GM12878 (cell line): ENCODE results near the gene UBE2E1. TPM values are rescaled to one million over a fixed set of nuclear protein-coding genes. Genes with fewer than 3 reads are reported as not detected.

Experiments used
- ATAC-seq: fragments of 200-7000 bp; cut with Tn5 transposase; 3 replicates; pipeline ENCODE4 v1.9.1; 2020; ENCODE audit warnings: mild to moderate bottlenecking, moderate library complexity
- BruUV-seq: library from RNA; stranded (reverse); fragments of 400-500 nt; replicated peaks from 2 replicates; lab custom pipeline; 2021; lab: Mats Ljungman, UMichigan
- CTCF ChIA-PET: fragments of 300-600 bp; sonication (Branson Sonifier 250); formaldehyde crosslinking; extraction: SDS; loops from one replicate; lab custom pipeline; 2021; ENCODE audit warnings: inconsistent platforms; lab: Yijun Ruan, JAX
- POLR2A ChIA-PET: fragments of 350-600 bp; formaldehyde crosslinking; extraction: SDS; loops from one replicate; lab custom pipeline; 2021; ENCODE audit warnings: inconsistent platforms; lab: Charles Lee
- RAD21 ChIA-PET: fragments of 300-600 bp; sonication (Branson Sonifier 250); formaldehyde crosslinking; loops from one replicate; lab custom pipeline; 2023; ENCODE audit warnings: antibody characterized with exemption; ENCODE audit not compliant: unreplicated experiment; lab: Charles Lee
- SMC1A ChIA-PET: fragments of 300-600 bp; sonication (Branson Sonifier 250); formaldehyde crosslinking; loops from one replicate; lab custom pipeline; 2023; ENCODE audit not compliant: unreplicated experiment, uncharacterized antibody; lab: Charles Lee
- DNase-seq: peaks from one replicate; pipeline ENCODE4 v3.0.0-alpha.2; 2011; ENCODE audit warnings: low read depth, low spot score
- FAIRE-seq: peaks from 3 replicates; lab custom pipeline; 2011; peaks lifted over from hg19 to GRCh38; lab: Jason Lieb, UNC
- H2AFZ ChIP-seq: 2 replicates; pipeline ENCODE4 v1.6.0; 2011; ENCODE audit warnings: low read depth, low read length, control low read depth; ENCODE audit not compliant: control insufficient read depth
- H3K27ac ChIP-seq: 2 replicates; pipeline ENCODE4 v1.5.1; 2011; ENCODE audit warnings: control low read depth; ENCODE audit not compliant: control insufficient read depth, insufficient read depth
- H3K27me3 ChIP-seq, 2 experiments: replicated peaks in 1 of 2; 2 replicates each; pipeline versions ENCODE4 v1.6.0 to v1.6.1; 2011; ENCODE audit warnings: low read length in 1 of 2; ENCODE audit not compliant: control insufficient read depth in 2 of 2, insufficient read depth in 2 of 2
- H3K36me3 ChIP-seq, 2 experiments: 2 replicates each; pipeline ENCODE4 v1.5.1; 2011; ENCODE audit warnings: low read length in 1 of 2; ENCODE audit not compliant: control insufficient read depth in 2 of 2, insufficient read depth in 2 of 2
- H3K4me1 ChIP-seq: 2 replicates; pipeline ENCODE4 v1.6.1; 2011; ENCODE audit warnings: mild to moderate bottlenecking, low read length, moderate library complexity, mixed read lengths; ENCODE audit not compliant: control insufficient read depth, insufficient read depth
- H3K4me2 ChIP-seq: 2 replicates; pipeline ENCODE4 v1.6.0; 2011; ENCODE audit warnings: control low read depth; ENCODE audit not compliant: control insufficient read depth, insufficient read depth
- H3K4me3 ChIP-seq: fragments of 200-600 bp; sonication (generic); 2 replicates; pipeline ENCODE4 v1.5.1; 2016
- H3K79me2 ChIP-seq: 2 replicates; pipeline ENCODE4 v1.6.0; 2011; ENCODE audit warnings: low read length; ENCODE audit not compliant: control insufficient read depth, insufficient read depth
- H3K9ac ChIP-seq: 2 replicates; pipeline ENCODE4 v1.8.0; 2011; ENCODE audit warnings: low read length, control low read depth, mixed read lengths; ENCODE audit not compliant: control insufficient read depth, insufficient read depth
- H3K9me3 ChIP-seq: replicated peaks from 3 replicates; pipeline ENCODE4 v1.5.1; 2011; ENCODE audit warnings: mild to moderate bottlenecking, low read length; ENCODE audit not compliant: control insufficient read depth, insufficient read depth
- H4K20me1 ChIP-seq: 2 replicates; pipeline ENCODE4 v1.6.0; 2011; ENCODE audit not compliant: control insufficient read depth, insufficient read depth
- EED ChIP-seq: sonication (generic); IDR thresholded peaks from 2 replicates; pipeline ENCODE4 v1.6.1; 2016; ENCODE audit warnings: antibody characterized with exemption, low read depth
- MTA2 ChIP-seq: fragments of 450-650 bp; IDR thresholded peaks from 2 replicates; pipeline ENCODE4 v1.6.1; 2016; ENCODE audit warnings: low read depth, mild to moderate bottlenecking, moderate library complexity
- MYB ChIP-seq: fragments of 150-350 bp; IDR thresholded peaks from 2 replicates; pipeline ENCODE4 v1.6.1; 2014; ENCODE audit warnings: mild to moderate bottlenecking, low read depth, low read length, borderline replicate concordance
- NFYA ChIP-seq: IDR thresholded peaks from 2 replicates; pipeline ENCODE4 v1.6.1; 2011; ENCODE audit warnings: low read depth, mild to moderate bottlenecking, low read length, improper control_type of control experiment, borderline replicate concordance
- RELA ChIP-seq: fragments of 450-650 bp; IDR thresholded peaks from 2 replicates; pipeline ENCODE4 v1.8.0; 2014; ENCODE audit warnings: borderline replicate concordance; ENCODE audit not compliant: partially characterized antibody
- SREBF2 ChIP-seq: IDR thresholded peaks from 2 replicates; pipeline ENCODE4 v1.6.1; 2012; ENCODE audit warnings: mild to moderate bottlenecking, low read length
- SUZ12 ChIP-seq: fragments of 200-600 bp; sonication (generic); IDR thresholded peaks from one replicate; pipeline ENCODE4 v1.6.1; 2018; ENCODE audit warnings: antibody characterized with exemption, mild to moderate bottlenecking; ENCODE audit not compliant: unreplicated experiment
- WGBS: methylation state at CpG from one replicate; pipeline ENCODE4 v1.1.6; 2016; ENCODE audit warnings: low lambda C conversion rate; ENCODE audit not compliant: insufficient replicate concordance, insufficient coverage; ENCODE audit errors: missing lambda C conversion rate; 5-methylcytosine and 5-hydroxymethylcytosine counted together
- in situ Hi-C: fragments of 300-500 bp; cut with MboI; formaldehyde crosslinking; loops from 9 replicates; pipeline ENCODE4 v1.14.3; 2018; ENCODE audit warnings: mixed read lengths
- intact Hi-C: fragments of 100-400 bp; cut with micrococcal nuclease; formaldehyde crosslinking; loops from one replicate; pipeline ENCODE4 v1.14.2; 2022; ENCODE audit not compliant: unreplicated experiment
- polyA plus RNA-seq, 11 experiments: library from polyadenylated mRNA; depleted of rRNA in 4 of 11; unstranded in 6 of 11; stranded (reverse) in 5 of 11; fragments of >200 nt; fragmentation: Nextera tagmentation in 4 of 11; fragmentation: Illumina TruSeq in 1 of 11; extraction: Ambion mirVana in 4 of 11; extraction: Trizol in 1 of 11; gene quantifications; 1 replicate in 1 of 11; 2 replicates in 10 of 11; pipeline versions ENCODE4 v1.2.1 to v1.2.3, GENCODE V29; 2011 to 2016; ENCODE audit warnings: inconsistent platforms in 2 of 11, missing spikeins in 2 of 11, low read depth in 1 of 11
- total RNA-seq, 4 experiments: library from RNA; depleted of rRNA in 3 of 4; stranded (reverse); fragments of >200 nt in 3 of 4; fragmentation: Illumina TruSeq in 1 of 4; extraction: Trizol in 1 of 4; gene quantifications; 2 replicates each; pipeline versions ENCODE4 v1.2.1 to v1.2.3, GENCODE V29; 2013 to 2021

UBE2E1 gene
- total and polyA plus RNA-seq, 10 of the 15 experiments (the other 5 are each of a cell fraction or from before 2014, with no cell fraction given), result 18.7 to 425 (median 147) TPM

- Histone ChIP-seq H3K27me3 (no peaks in the 10 kb centered on the region), H3K4me3 (no peak overlapping the region), H3K4me2 (no peak overlapping the region), H3K4me1 (no peaks in the 10 kb centered on the region), H2AFZ (no peak overlapping the region), H3K9ac (no peak overlapping the region), H3K36me3 (no peaks in the 10 kb centered on the region), H3K27ac (no peak overlapping the region), H3K79me2 (no peaks in the 10 kb centered on the region), H3K9me3 (no peaks in the 10 kb centered on the region; the same call in 2 of the 3 replicates), H4K20me1 (no peaks in the 10 kb centered on the region)
- ChIA-PET RAD21 (no interaction called here), SMC1A (interaction anchor here (2.0 kb wide), 1 partner anchor 18 kb away, joined by 6 read pairs; no protein-coding TSS in a partner anchor), POLR2A (no interaction called here), CTCF (interaction anchor here (1.5 kb wide), 1 partner anchor 22 kb away, joined by 3 read pairs; no protein-coding TSS in a partner anchor)
- no peak for FAIRE-seq
- ATAC-seq, result no peak
- no TSS peak for BruUV-seq
- no peak for DNase-seq
- WGBS, result 64% methylated on average over 6 of the region's 6 CpGs
- in situ Hi-C loops (no loop called here), intact Hi-C loops (no loop called here)
- TF ChIP-seq SREBF2, result no peak
- no peak for TF ChIP-seq RELA
- TF ChIP-seq EED, result no peak
These were observed 20.6 kb upstream of the UBE2E1 start for GRCh38 chr3:23785097-23785645.

GRCh38 chr3:23785882-23786281 lies 19.9 kb upstream of the UBE2E1 start:
- no TSS peak for BruUV-seq
- CTCF ChIA-PET, result interaction anchor here (1.5 kb wide), 1 partner anchor 23 kb away, joined by 3 read pairs; no protein-coding TSS in a partner anchor
- FAIRE-seq, result no peak

More at GRCh38 chr3:23785882-23786281, 19.9 kb upstream of the UBE2E1 start:
- DNase-seq (no peak), ATAC-seq (no peak)
- no peak overlapping the region for H3K9ac ChIP-seq
- WGBS, result 71% methylated on average over 2 of the region's 2 CpGs
- no peak overlapping the region for H3K4me3 ChIP-seq
- H4K20me1 ChIP-seq, result no peaks in the 10 kb centered on the region
- no peaks in the 10 kb centered on the region for H3K27me3 ChIP-seq
- TF ChIP-seq MYB, result no peak
- no peak for TF ChIP-seq MTA2
- no peak for TF ChIP-seq SUZ12
- TF ChIP-seq NFYA, result no peak
- POLR2A ChIA-PET, result no interaction called here
- H2AFZ ChIP-seq, result no peak overlapping the region
- H3K4me1 ChIP-seq, result no peaks in the 10 kb centered on the region
- intact Hi-C loops (no loop called here), in situ Hi-C loops (no loop called here)
- H3K9me3 ChIP-seq, result no peaks in the 10 kb centered on the region; the same call in 2 of the 3 replicates
- RAD21 ChIA-PET, result no interaction called here
- H3K79me2 ChIP-seq, result no peaks in the 10 kb centered on the region
- no peaks in the 10 kb centered on the region for H3K36me3 ChIP-seq
- H3K4me2 ChIP-seq, result no peak overlapping the region
- SMC1A ChIA-PET, result interaction anchor here (0.6 to 0.7 kb wide), 3 partner anchors 31 to 818 kb away, joined by 3 to 4 read pairs (median 3); no protein-coding TSS in a partner anchor
- no peak overlapping the region for H3K27ac ChIP-seq
